ENCODE measurements around the gene EFNA4.
A peak's percentile ranks its signal among the peaks of the same experiment; 100 is the strongest.

- peak in 2 of 3 experiments; percentile 91 to 96 for TF ChIP-seq CTCF (optimal IDR thresholded peaks at IDR 0.05 in 1 of 3, IDR thresholded peaks at IDR 0.05 in 1 of 3, conservative IDR thresholded peaks at IDR 0.05 in 1 of 3; ENCODE audit: extremely low read depth in 1 of 3, insufficient read depth in 2 of 3, low read length in 3 of 3)
- TF ChIP-seq EZH2 (IDR thresholded peaks at IDR 0.05; ENCODE audit: low read length): no peak
Measured at GRCh38 chr1:155050560-155051341, 12.8 kb upstream of the EFNA4 start, which contains the start of gene ADAM15.

Measured in keratinocyte (primary cell).